Ramos (cell line): ENCODE results near the gene FRAT1.
"Not testable (repeated sequence)": the region's sequence is repeated elsewhere in the genome, so short reads cannot be mapped to it uniquely, and the experiment has no call there.

Experiments
- in situ Hi-C: fragments of 300-500 bp; cut with MboI; formaldehyde crosslinking; loops from one replicate; pipeline ENCODE4 v1.14.3; 2022; ENCODE audit warnings: low sequenced_read_pairs; ENCODE audit not compliant: unreplicated experiment

Gene FRAT1, protein sequence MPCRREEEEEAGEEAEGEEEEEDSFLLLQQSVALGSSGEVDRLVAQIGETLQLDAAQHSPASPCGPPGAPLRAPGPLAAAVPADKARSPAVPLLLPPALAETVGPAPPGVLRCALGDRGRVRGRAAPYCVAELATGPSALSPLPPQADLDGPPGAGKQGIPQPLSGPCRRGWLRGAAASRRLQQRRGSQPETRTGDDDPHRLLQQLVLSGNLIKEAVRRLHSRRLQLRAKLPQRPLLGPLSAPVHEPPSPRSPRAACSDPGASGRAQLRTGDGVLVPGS

DNA sequence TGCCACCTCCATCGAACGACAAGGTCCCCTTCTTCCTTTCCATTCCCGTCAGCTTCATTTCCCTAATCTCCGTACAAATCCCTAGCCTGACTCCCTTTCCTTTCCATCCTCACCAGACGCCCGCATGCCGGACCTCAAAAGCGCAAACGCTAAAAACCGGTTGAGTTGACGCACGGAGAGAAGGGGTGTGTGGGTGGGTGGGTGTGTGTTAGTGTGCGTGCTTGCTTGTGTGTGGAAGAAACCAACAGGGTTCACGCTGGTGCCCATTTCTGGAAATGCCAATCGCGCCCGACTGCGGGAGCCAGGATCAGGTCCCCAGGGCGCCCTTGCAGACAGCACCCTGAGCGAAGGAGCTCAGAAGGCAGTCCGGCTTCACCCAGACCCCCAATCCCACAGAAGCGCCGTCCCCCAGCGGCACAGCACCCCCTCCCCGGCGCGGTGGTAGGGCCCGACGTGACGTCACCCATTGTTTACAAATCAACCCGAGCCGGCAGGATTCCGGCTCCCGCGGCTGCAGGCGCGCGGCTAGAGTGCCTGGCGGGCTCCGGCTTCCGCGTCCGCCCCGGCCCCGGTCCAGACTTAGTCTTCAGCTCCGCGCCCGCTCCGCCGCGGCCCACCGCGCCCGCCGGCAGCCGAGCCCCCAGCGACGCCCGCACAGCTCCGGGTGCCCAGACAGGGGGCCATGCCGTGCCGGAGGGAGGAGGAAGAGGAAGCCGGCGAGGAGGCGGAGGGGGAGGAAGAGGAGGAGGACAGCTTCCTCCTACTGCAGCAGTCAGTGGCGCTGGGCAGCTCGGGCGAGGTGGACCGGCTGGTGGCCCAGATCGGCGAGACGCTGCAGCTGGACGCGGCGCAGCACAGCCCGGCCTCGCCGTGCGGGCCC, at the start of gene FRAT1:
Gene FRAT1, plus strand, starts transcription at position 500 of the 880 bp plus-strand sequence. Its CDS starts 183 bp downstream, at position 683.
- in situ Hi-C loops, result no loop called here

DNA sequence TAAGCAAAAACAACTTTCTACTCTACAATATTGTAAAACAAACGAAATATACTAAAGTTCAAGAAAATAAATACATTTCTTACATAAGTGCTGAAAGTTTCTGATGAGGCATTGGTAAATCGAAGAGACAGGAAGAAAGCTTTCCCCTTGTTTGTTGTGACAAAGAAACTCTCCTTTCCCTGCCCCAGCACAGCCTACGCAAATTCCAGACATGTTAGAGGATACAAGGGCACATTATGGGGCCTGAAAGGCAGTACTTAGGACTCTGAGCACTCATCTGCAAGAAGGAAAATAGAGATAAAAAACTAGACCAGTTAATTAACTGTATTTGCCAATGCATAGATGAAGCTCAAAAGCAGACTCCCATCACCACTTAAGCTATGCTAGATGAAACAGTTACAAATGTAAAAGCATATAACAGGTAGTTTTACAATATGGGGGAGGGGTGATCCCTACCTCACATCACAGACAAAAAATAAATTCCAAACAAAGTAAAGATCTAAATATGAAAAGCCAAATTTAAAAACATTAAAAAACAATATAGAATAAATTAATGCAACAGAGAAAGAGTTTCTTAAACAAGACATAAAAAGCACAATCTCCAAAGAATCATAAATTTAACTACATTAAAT, 48.4 kb upstream of the FRAT1 start:
- in situ Hi-C loops, result no loop called here

DNA sequence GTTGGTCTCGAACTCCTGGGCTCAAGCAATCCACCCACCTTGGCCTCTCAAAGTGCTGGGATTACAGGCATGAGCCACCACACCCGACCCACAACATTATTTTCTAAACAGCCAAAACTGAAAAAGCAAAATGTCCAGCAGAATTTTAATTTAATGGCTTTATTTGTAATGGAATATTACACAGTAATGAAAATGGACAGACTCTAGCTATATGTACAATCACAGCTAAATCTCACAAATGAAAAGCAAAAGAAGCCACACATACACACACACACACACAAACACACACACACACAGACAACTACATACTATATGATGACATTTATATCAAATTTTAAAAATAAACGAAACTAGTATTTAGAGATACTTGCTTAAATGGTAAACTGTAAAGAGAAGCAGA, 45.4 kb upstream of the FRAT1 start:
- in situ Hi-C loops, result no loop called here

DNA sequence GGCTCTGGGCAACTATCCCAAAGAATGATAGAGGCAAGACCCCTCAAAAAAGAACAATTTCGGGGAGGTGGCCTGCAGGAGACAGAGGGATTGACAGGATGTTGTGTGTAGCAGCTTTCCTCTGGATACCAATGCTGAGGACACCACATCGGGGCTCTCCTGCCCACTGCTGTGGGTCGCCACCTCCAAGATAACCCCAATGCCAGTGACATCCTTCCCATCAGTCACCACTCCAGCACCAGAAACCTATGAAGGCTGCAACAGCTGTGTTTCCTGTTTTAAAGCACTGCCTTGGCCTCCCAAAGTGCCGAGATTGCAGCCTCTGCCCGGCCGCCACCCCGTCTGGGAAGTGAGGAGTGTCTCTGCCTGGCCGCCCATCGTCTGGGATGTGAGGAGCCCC, 44.2 kb upstream of the FRAT1 start:
- in situ Hi-C loops, result no loop called here

DNA sequence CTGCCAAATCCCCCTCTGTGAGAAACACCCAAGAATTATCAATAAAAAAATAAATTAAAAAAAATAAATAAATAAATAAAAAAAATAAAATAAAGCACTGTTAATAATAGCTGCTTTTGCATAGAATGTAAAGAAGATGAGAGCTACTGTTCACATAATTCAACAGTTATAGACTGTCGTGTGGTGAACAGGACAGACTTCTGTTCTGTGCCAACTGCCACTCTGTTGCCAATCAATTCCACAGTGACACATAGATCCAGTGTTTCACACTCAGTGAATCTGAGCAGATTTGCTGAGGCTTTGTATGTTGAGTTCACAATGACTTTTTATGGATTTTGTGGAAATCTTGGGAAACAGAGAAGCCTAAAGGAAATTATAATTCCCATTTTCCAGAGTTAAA, 41.5 kb upstream of the FRAT1 start:
- in situ Hi-C loops, result no loop called here

DNA sequence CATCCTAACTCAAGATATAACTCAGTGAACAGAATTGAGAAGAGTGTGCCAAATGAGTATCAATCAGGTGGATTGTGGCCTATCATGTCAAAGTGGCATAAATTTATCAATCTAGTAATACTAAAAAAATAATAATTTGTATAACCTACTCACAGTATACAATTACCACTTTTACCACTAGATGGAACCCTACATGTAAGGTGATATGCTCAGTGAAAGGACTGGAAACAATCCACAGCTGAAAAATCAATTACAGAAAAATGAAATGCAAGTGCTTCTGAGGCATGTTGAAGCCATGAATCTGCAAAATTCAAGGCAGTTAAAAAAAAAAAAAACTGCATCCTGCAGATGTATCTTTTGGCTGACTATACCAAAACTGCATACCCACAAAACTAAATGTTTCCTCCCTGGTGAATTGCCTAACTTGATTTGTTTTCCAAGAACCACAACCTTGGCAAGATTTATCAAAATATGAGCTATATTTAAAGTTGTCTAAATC, 40.5 kb upstream of the FRAT1 start:
- in situ Hi-C loops, result no loop called here

DNA sequence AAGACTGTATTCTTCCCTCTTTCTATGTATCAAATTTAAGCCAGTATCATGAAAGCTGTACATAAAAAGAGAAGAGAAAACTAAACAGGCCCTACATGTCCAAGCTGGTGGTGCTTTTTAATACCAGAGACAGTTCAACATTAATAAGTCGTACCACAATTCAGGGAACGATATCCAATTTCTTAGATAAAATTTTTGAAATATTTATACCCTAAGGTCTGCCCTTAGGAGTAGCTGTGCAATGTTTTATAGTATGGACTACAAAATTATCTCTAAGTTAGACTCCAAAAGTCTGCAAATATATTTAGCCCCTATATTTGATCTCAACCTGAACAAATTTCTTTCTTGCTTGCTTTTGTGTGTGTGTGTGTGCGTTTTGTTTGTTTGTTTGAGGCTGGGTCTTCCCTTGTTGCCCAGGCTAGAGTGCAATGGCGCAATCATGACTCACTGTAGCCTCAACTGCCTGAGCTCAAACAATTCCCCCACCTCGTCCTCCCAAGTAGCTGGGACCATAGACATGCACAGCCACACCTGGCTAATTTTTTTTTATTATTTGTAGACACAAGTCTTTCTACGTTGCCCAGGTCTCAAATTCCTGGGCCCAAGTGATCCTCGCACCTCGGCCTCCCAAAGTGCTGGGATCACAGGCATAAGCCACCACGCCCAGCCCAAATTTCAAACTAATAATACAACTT, 39.8 kb upstream of the FRAT1 start:
- in situ Hi-C loops, result no loop called here

DNA sequence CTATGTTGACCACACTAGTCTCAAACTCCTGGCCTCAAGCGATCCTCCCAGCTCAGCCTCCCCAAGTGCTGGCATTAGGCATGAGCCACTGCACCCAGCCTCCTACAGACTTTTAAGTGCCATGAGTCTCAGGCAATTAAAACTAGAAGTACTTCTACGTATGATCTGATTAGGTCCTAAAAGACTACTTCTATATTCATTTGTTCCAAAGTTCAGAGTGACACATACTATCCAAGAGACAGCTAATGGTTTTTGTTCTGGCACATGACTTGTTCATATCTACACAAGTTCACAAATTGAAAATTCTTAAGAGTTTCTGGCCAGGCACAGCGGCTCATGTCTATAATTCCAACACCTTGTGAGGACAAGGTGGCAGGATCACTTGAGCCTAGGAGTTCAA, 38.3 kb upstream of the FRAT1 start:
- in situ Hi-C loops, result no loop called here

DNA sequence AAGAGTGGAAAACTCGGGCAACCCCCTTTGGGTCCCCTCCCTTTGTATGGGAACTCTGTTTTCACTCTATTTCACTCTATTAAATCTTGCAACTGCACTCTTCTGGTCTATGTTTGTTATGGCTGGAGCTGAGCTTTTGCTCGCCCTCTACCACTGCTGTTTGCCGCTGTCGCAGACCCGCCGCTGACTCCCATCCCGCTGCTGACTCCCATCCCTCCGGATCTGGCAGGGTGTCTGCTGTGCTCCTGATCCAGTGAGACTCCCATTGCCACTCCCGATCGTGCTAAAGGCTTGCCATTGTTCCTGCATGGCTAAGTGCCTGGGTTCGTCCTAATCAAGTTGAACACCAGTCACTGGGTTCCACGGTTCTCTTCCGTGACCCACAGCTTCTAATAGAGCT, 29.0 kb upstream of the FRAT1 start:
- in situ Hi-C loops, result not testable (repeated sequence)

DNA sequence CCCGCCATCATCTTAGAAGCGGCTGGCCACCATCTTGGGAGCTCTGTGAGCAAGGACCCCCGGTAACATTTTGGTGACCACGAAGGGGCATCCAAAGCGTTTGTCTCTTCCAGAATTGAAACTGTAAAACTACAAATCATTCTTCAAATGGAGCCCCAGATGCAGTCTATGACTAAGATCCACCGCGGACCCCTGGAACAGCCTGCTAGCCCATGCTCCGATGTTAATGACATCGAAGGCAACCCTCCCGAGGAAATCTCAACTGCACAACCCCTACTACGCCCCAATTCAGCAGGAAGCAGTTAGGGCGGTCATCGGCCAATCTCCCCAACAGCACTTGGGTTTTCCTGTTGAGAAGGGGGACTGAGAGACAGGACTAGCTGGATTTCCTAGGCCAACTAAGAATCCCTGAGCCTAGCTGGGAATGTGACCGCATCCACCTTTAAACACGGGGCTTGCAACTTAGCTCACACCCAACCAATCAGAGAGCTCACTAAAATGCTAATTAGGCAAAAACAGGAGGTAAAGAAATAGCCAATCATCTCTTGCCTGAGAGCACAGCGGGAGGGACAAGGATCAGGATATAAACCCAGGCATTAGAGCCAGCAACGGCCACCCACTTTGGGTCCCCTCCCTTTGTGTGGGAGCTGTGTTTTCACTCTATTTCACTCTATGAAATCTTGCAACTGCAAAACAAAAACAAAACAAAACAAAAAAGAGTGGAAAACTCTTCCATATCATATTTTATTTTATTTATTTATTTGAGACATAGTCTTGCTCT, 28.3 kb upstream of the FRAT1 start:
- in situ Hi-C loops, result not testable (repeated sequence)

DNA sequence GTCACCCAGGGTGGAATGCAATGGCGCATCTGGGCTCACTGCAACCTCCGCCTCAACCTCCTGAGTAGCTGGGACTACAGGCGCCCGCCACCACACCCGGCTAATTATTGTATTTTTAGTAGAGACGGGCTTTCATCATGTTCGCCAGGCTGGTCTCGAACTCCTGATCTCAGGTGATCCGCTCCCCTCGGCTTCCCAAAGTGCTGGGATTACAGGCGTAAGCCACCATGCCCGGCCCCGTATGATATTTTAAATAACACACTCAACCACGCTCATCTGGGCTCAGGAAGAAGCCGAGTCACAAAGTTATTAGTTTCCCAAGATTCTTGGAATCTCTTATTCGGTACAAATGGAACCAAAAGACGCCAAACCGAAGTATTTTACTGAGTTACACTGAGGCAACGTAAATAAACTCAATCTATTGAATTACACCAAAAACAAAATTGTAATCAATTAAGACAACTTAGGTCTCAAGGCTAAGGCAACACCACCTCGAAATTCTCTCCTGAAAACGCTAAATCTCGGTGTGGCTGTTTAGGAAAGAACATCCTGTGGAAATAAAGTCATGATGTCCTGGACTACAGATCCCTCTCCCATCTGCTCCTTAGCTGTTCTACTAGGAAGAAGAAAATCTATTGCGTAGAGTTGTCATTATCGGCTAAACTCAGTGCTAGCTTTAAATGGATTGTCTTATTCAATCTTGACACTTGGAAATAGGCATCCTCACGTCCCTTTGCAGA, 27.5 kb upstream of the FRAT1 start:
- in situ Hi-C loops, result no loop called here

DNA sequence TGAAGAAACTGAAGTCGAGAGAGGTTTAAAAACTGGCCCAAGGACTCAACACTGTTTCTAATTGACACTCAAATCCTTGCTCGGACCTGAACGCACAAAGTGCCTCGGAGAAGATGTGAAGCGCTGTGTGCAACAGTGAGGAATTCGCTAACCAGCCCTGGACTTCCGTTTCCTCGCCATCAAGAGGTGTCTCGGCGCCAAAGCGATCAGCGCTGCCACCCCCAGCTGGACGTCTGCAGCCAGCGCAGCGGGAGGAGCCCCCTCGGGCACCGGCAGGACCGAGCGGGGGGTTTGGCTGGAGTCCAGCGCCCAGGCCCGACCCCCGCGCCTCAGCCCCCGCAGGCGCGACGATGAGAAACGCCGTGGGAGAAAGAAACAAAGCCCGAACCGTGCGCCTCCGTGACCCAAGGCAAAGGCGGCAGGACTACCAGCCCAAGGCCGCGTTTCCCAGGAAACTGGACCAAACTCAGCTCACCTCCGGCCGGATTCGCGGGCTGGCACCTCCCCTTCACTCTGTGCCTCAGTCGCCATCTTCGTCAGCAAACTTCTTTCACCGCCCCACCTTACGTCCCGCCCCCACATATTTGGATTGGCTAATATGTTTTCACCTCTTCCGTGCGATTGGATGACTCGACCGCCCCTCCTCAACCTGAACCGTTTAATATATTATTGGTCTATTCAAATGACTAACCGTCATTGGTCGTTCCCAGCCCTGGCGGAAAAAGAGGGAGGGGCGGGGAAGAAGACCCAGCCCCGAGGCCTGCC, 26.8 kb upstream of the FRAT1 start, which contains the start of gene ARHGAP19:
Gene ARHGAP19, minus strand, starts transcription at position 541 of the 765 bp plus-strand sequence. Its CDS starts 10 bp downstream, at position 531.
- in situ Hi-C loops, result no loop called here

DNA sequence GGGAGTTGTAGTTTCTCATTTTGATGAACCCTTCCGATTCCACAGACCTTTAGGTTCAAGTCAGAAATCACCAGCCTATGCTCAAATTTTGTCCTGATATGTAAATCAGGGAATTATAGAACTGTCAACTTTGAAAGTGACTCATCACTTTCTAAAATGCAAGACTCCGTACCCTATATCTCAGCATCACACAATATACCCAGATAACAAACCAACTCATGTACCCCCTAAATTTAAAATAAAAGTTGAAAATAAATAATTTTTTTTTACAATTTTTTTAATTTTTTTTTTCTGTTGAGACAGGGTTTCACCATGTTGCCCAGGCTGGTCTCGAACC, 26.2 kb upstream of the FRAT1 start:
- in situ Hi-C loops, result no loop called here

DNA sequence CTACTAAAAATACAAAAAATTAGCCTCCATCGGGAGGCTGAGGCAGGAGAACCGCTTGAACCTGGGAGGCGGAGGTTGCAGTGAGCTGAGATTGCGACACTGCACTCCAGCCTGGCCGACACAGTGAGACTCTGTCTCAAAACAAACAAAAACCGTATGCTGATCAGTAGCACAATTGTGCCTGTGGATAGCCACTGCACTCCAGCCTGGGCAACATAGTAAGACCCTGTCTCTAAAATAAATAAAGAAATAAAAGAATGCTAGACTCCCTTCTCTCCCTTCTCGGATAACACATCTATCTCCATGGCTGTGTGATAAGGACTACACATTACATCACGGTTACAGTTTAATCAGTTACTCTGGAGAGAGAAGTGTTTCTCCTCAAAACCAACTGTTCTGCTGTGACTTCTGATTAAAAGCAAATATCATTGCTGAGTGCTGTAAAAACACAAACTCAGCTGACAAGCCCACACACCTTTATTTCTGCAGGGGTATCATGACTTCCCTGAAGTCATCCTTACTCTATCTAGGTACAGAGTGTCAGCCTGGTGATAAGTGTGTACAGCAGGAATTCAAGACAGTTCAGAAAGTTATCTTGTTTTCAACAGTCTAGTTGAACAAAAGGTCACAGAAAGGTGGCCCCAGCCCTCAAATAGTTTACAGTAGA, 21.4 kb upstream of the FRAT1 start:
- in situ Hi-C loops, result no loop called here

DNA sequence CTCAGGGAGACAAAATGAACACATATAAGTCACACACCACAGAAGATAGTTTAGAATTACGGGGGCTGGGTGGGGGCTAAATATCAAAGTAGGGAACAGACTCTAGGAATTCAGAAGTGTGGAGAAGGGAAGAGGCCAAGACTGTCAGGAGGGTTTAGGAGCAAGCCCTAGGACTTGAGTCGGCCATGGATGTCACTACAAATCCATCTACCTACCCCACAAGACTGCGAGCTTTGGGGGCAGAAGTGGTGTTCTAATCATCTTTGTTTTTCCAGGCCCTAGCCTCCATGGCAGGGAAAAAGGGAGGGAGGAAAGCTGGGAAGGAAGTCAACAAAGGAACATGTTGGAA, 20.9 kb upstream of the FRAT1 start:
- in situ Hi-C loops, result no loop called here

DNA sequence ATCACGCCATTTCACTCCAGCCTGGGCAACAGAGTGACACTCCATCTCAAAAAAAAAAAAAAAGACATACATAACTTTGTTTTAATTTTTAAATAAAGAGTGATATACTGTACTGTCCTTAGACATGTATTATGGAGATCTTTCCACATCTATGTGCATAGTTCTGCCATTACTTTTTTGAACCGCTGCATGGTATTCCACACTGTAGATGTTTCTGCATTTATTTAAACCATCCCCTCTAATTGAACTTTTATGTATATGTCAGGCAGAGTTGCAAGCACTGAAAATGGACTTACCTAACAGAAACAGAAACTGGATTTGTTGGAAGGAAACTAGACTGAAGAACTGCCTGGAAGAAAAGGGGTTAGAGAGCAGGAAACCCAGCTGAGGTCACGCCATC, 18.1 kb upstream of the FRAT1 start:
- in situ Hi-C loops, result no loop called here

DNA sequence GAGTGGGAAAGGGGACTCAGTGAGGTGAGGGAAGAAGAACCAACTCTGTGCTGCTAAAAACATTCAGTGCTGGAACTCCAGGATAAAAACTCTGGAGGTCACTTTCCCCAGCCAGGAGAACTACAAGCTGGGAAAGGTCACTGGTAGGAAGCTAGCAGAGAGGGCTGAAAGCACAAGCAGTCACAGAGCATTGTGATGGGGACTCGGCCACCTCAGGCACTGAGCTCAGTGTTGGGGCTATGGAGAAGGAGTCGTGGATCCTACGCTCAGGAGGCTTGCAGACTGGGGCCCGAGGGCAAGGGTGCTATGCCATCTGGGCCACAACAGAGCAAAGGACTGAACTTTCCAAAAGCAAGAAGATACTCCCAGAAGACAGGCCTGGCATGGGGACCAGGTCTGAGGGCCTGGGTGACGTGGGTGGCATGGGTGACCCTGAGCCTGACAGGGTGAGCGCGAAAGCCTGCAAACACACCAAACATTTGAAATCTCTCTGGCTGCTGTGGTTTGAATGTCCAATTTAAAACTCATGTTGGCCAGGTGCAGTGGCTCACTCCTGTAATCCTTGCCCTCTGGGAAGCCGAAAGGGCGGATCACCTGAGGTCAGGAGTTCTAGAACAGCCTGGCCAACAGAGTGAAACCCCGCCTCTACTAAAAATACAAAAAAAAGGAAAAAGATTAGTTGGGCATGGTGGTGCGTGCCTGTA, 16.8 kb upstream of the FRAT1 start:
- in situ Hi-C loops, result no loop called here
